Neural cell (in vitro differentiated cells): Measurements from ENCODE around the gene ASB6. TPM values are rescaled to one million over a fixed set of nuclear protein-coding genes. Genes with fewer than 3 reads are reported as not detected.

ENCODE experiments used
- H2AFZ ChIP-seq: fragments of 200-600, 300-800 bp; sonication (generic), shearing (Covaris generic); 2 replicates; pipeline ENCODE4 v1.6.0; 2014; ENCODE audit warnings: low read depth, mild to moderate bottlenecking, antibody characterized with exemption, low read length, moderate library complexity
- H3F3A ChIP-seq: fragments of 200-600 bp; shearing (Covaris generic); 2 replicates; pipeline ENCODE4 v1.6.1; 2016; ENCODE audit warnings: mild to moderate bottlenecking, moderate library complexity, mixed read lengths, antibody characterized with exemption, low read length; ENCODE audit not compliant: insufficient read depth, poor library complexity, severe bottlenecking
- H3K27ac ChIP-seq: fragments of 200-600, 300-800 bp; sonication (generic), shearing (Covaris generic); 2 replicates; pipeline ENCODE4 v1.5.1; 2014; ENCODE audit warnings: mild to moderate bottlenecking, low read length, moderate library complexity
- H3K27me3 ChIP-seq: fragments of 300-800, 200-600 bp; sonication (generic), shearing (Covaris generic); 2 replicates; pipeline ENCODE4 v1.6.0; 2014; ENCODE audit warnings: mild to moderate bottlenecking, low read depth, low read length, moderate library complexity; ENCODE audit not compliant: insufficient read depth
- H3K36me3 ChIP-seq: fragments of 300-800, 200-600 bp; sonication (generic), shearing (Covaris generic); 2 replicates; pipeline ENCODE4 v1.5.1; 2014; ENCODE audit warnings: mild to moderate bottlenecking, antibody characterized with exemption, low read length, moderate library complexity; ENCODE audit not compliant: insufficient read depth
- H3K4me2 ChIP-seq: fragments of 300-800, 200-600 bp; sonication (generic), shearing (Covaris generic); 2 replicates; pipeline ENCODE4 v1.6.0; 2014; ENCODE audit warnings: mild to moderate bottlenecking, low read length
- H3K4me3 ChIP-seq: fragments of 300-800, 200-600 bp; sonication (generic), shearing (Covaris generic); 2 replicates; pipeline ENCODE4 v1.5.1; 2014; ENCODE audit warnings: mild to moderate bottlenecking, low read length, moderate library complexity
- H3K79me2 ChIP-seq: fragments of 200-600 bp; shearing (Covaris generic); replicated peaks from 2 replicates; pipeline ENCODE4 v1.6.0; 2014; ENCODE audit warnings: mild to moderate bottlenecking, low read length, moderate library complexity; ENCODE audit not compliant: insufficient read depth
- H3K9ac ChIP-seq: fragments of 300-800, 200-600 bp; sonication (generic), shearing (Covaris generic); 2 replicates; pipeline ENCODE4 v1.6.1; 2016; ENCODE audit warnings: mild to moderate bottlenecking, low read length, mixed read lengths
- H3K9me2 ChIP-seq: fragments of 200-600 bp; shearing (Covaris generic); 2 replicates; pipeline ENCODE4 v1.6.1; 2016; ENCODE audit warnings: mild to moderate bottlenecking, low read length, mixed read lengths; ENCODE audit not compliant: insufficient read depth
- H3K9me3 ChIP-seq: fragments of 200-600, 300-800 bp; sonication (generic), shearing (Covaris generic); 2 replicates; pipeline ENCODE4 v1.6.1; 2016; ENCODE audit warnings: mild to moderate bottlenecking, mixed run types, low read length, moderate library complexity, mixed read lengths
- H4K20me1 ChIP-seq: fragments of 200-600 bp; shearing (Covaris generic); 2 replicates; pipeline ENCODE4 v1.6.1; 2016; ENCODE audit warnings: mild to moderate bottlenecking, mixed run types; ENCODE audit not compliant: insufficient read depth
- EP300 ChIP-seq: fragments of 450-650 bp; conservative IDR thresholded peaks from 2 replicates; pipeline ENCODE4 v1.6.1; 2014; ENCODE audit warnings: antibody characterized with exemption, mild to moderate bottlenecking, moderate library complexity; ENCODE audit not compliant: poor library complexity, severe bottlenecking
- EZH2 ChIP-seq: fragments of 200-600, 300-800 bp; shearing (Covaris generic), sonication (generic); IDR thresholded peaks from 2 replicates; pipeline ENCODE4 v1.6.1; 2014; ENCODE audit warnings: antibody characterized with exemption, low read length, borderline replicate concordance, mild to moderate bottlenecking; ENCODE audit not compliant: insufficient read depth, poor library complexity, severe bottlenecking
- MXI1 ChIP-seq: fragments of 450-650 bp; conservative IDR thresholded peaks from 2 replicates; pipeline ENCODE4 v1.6.1; 2014; ENCODE audit warnings: antibody characterized with exemption, mild to moderate bottlenecking; ENCODE audit not compliant: poor library complexity, severe bottlenecking
- POLR2AphosphoS5 ChIP-seq: IDR thresholded peaks from 2 replicates; pipeline ENCODE4 v1.6.1; 2012
- RAD21 ChIP-seq: fragments of 450-650 bp; conservative IDR thresholded peaks from 2 replicates; pipeline ENCODE4 v1.6.1; 2014; ENCODE audit warnings: antibody characterized with exemption, mild to moderate bottlenecking, moderate library complexity
- REST ChIP-seq: IDR thresholded peaks from 2 replicates; pipeline ENCODE4 v1.6.1; 2012; ENCODE audit warnings: borderline replicate concordance
- TAF1 ChIP-seq: IDR thresholded peaks from 2 replicates; pipeline ENCODE4 v1.6.1; 2012; ENCODE audit warnings: low read depth
- polyA plus RNA-seq: library from polyadenylated mRNA; depleted of rRNA; stranded (reverse); fragments of >200 nt; gene quantifications from 2 replicates; pipeline ENCODE4 v1.2.3, GENCODE V29; 2014
- TF ChIP-seq, protein P1 (sequence below): fragments of 450-650 bp; IDR thresholded peaks from 2 replicates; pipeline ENCODE4 v1.5.1; 2014; ENCODE audit warnings: antibody characterized with exemption, mild to moderate bottlenecking, moderate library complexity; ENCODE audit not compliant: poor library complexity, severe bottlenecking

The ASB6 gene
- polyA plus RNA-seq, 1 donor from 2014 or later, result 18.4 TPM

- Histone ChIP-seq H3K9ac (no peak overlapping the region), H3K9me3 (no peaks in the 10 kb centered on the region), H3K9me2 (no peaks in the 10 kb centered on the region), H3K79me2 (no peaks in the 10 kb centered on the region), H3F3A (no peaks in the 10 kb centered on the region), H3K4me3 (no peak overlapping the region), H4K20me1 (no peaks in the 10 kb centered on the region), H2AFZ (no peak overlapping the region), H3K27me3 (no peaks in the 10 kb centered on the region), H3K4me2 (no peak overlapping the region), H3K36me3 (no peaks in the 10 kb centered on the region), H3K27ac (no peak overlapping the region)
- no peak for TF ChIP-seq EP300
- TF ChIP-seq, protein P1, sequence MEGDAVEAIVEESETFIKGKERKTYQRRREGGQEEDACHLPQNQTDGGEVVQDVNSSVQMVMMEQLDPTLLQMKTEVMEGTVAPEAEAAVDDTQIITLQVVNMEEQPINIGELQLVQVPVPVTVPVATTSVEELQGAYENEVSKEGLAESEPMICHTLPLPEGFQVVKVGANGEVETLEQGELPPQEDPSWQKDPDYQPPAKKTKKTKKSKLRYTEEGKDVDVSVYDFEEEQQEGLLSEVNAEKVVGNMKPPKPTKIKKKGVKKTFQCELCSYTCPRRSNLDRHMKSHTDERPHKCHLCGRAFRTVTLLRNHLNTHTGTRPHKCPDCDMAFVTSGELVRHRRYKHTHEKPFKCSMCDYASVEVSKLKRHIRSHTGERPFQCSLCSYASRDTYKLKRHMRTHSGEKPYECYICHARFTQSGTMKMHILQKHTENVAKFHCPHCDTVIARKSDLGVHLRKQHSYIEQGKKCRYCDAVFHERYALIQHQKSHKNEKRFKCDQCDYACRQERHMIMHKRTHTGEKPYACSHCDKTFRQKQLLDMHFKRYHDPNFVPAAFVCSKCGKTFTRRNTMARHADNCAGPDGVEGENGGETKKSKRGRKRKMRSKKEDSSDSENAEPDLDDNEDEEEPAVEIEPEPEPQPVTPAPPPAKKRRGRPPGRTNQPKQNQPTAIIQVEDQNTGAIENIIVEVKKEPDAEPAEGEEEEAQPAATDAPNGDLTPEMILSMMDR, result no peak
Measured at GRCh38 chr9:129650680-129651235, 8.8 kb upstream of the ASB6 start.

GRCh38 chr9:129649726-129650679 lies 8.1 kb upstream of the ASB6 start:
- Histone ChIP-seq H3K4me3 (no peak overlapping the region), H3K27me3 (no peaks in the 10 kb centered on the region), H3K79me2 (no peaks in the 10 kb centered on the region), H3K9me3 (no peaks in the 10 kb centered on the region), H3K9ac (no peak overlapping the region), H3K4me2 (no peak overlapping the region), H4K20me1 (no peaks in the 10 kb centered on the region), H3K36me3 (no peaks in the 10 kb centered on the region), H3K27ac (no peak overlapping the region), H3F3A (no peaks in the 10 kb centered on the region), H2AFZ (no peak overlapping the region), H3K9me2 (no peaks in the 10 kb centered on the region)
- TF ChIP-seq REST, result no peak
- no peak for TF ChIP-seq POLR2AphosphoS5
- no peak for TF ChIP-seq RAD21
- no peak for TF ChIP-seq EP300
- no peak for TF ChIP-seq MXI1
- no peak for TF ChIP-seq EZH2
- TF ChIP-seq TAF1, result no peak
